Measurements from ENCODE around the gene SLC12A5.

DNA sequence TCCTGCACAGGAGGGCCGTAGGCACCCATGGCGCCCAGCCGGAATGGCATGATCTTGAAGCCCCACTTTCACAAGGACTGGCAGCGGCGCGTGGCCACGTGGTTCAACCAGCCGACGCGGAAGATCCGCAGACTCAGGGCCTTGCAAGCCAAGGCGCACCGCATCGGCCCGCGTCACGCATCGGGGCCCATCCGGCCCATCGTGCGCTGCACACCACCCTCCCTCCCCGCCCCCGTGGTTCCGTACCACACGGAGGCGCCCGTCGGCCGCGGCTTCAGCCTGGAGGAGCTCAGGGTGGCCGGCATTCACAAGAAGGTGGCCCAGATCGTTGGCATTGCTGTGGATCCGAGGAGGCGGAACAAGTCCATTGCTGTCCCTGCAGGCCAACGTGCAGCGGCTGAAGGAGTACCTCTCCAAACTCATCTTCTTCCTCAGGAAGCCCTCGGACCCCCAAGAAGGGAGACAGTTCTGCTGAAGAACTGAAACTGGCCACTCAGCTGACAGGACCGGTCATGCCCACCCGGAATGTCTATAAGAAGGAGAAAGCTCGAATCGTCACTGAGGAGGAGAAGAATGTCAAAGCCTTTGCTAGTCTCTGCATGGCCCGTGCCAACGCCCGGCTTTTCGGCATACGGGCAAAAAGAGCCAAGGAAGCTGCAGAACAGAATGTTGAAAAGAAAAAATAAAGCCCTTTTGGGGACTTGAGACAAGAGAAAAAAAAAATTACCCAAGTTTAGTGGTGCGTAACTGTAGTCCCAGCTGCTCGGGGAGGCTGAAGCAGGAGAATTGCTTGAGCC, 70.7 kb downstream of the SLC12A5 start:
- TF ChIP-seq, protein P1, sequence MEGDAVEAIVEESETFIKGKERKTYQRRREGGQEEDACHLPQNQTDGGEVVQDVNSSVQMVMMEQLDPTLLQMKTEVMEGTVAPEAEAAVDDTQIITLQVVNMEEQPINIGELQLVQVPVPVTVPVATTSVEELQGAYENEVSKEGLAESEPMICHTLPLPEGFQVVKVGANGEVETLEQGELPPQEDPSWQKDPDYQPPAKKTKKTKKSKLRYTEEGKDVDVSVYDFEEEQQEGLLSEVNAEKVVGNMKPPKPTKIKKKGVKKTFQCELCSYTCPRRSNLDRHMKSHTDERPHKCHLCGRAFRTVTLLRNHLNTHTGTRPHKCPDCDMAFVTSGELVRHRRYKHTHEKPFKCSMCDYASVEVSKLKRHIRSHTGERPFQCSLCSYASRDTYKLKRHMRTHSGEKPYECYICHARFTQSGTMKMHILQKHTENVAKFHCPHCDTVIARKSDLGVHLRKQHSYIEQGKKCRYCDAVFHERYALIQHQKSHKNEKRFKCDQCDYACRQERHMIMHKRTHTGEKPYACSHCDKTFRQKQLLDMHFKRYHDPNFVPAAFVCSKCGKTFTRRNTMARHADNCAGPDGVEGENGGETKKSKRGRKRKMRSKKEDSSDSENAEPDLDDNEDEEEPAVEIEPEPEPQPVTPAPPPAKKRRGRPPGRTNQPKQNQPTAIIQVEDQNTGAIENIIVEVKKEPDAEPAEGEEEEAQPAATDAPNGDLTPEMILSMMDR (IDR thresholded peaks at IDR 0.05), result peak in 3 of 6 experiments; percentile 4 to 34 (median 14)
- TF ChIP-seq POLR2A (IDR thresholded peaks at IDR 0.05), result no peak

Data from Peyer's patch (tissue), 4 donors.